ENCODE measurements around the gene PPARG. TPM values are rescaled to one million over a fixed set of nuclear protein-coding genes. Genes with fewer than 3 reads are reported as not detected.

PPARG gene
- total and polyA plus RNA-seq, 4 donors = 8.3 to 41.4 (median 26.2) TPM

GRCh38 chr3:12279591-12280326, 9.1 kb upstream of the PPARG start:
- H3K9ac ChIP-seq (ENCODE audit: insufficient read depth in 1 of 2, low read length in 2 of 2) = no peak overlapping the region
- H3K27ac ChIP-seq (ENCODE audit: low read depth in 1 of 2, low read length in 1 of 2) = no peak overlapping the region
- ATAC-seq (ENCODE audit: insufficient read depth, low FRiP score) (no peak), DNase-seq (no peak)
- no peaks in the 10 kb centered on the region for H3K9me3 ChIP-seq (ENCODE audit: control insufficient read depth in 4 of 4, insufficient read depth in 3 of 4, low read length in 3 of 4)
- H3K27me3 ChIP-seq (ENCODE audit: control insufficient read depth in 3 of 3, insufficient read depth in 3 of 3, low read length in 2 of 3) = peaks cover 0 to under 1% (median 0%) of the 10 kb centered on the region in 3 donors
- no peaks in the 10 kb centered on the region for H3K36me3 ChIP-seq (ENCODE audit: control insufficient read depth in 4 of 4, insufficient read depth in 4 of 4, low read length in 4 of 4)
- no peak for TF ChIP-seq CTCF (IDR thresholded peaks at IDR 0.05; ENCODE audit: control extremely low read depth, extremely low read depth)
- H3K4me3 ChIP-seq = no peak overlapping the region
- WGBS, 2 donors = 90 to 94% methylated on average over 10 of the region's 10 CpGs
- H3K4me1 ChIP-seq (ENCODE audit: control insufficient read depth in 5 of 5, insufficient read depth in 5 of 5, low read length in 5 of 5) = no peaks in the 10 kb centered on the region

GRCh38 chr3:12280357-12280806, 8.5 kb upstream of the PPARG start:
- peaks cover 0 to 3% (median 0%) of the 10 kb centered on the region in 4 donors for H3K9me3 ChIP-seq (ENCODE audit: control insufficient read depth in 4 of 4, insufficient read depth in 3 of 4, low read length in 3 of 4)
- no peak overlapping the region for H3K9ac ChIP-seq (ENCODE audit: insufficient read depth in 1 of 2, low read length in 2 of 2)
- no peak for TF ChIP-seq CTCF (IDR thresholded peaks at IDR 0.05; ENCODE audit: control extremely low read depth, extremely low read depth)
- no peaks in the 10 kb centered on the region for H3K36me3 ChIP-seq (ENCODE audit: control insufficient read depth in 4 of 4, insufficient read depth in 4 of 4, low read length in 4 of 4)
- 71% methylated on average over 9 of the region's 9 CpGs for WGBS, 2 donors
- no peak overlapping the region for H3K4me3 ChIP-seq
- DNase-seq (no peak), ATAC-seq (ENCODE audit: insufficient read depth, low FRiP score) (no peak)
- H3K4me1 ChIP-seq (ENCODE audit: control insufficient read depth in 5 of 5, insufficient read depth in 5 of 5, low read length in 5 of 5) = no peaks in the 10 kb centered on the region
- H3K27me3 ChIP-seq (ENCODE audit: control insufficient read depth in 3 of 3, insufficient read depth in 3 of 3, low read length in 2 of 3) = peaks cover 0 to 6% (median 0%) of the 10 kb centered on the region in 3 donors
- H3K27ac ChIP-seq (ENCODE audit: low read depth in 1 of 2, low read length in 1 of 2) = no peak overlapping the region

GRCh38 chr3:12284591-12284990, 4.3 kb upstream of the PPARG start:
- H3K4me1 ChIP-seq (ENCODE audit: control insufficient read depth in 5 of 5, insufficient read depth in 5 of 5, low read length in 5 of 5) = peaks cover 0 to 8% (median 0%) of the 10 kb centered on the region in 5 donors
- 90 to 92% methylated on average over 2 of the region's 2 CpGs for WGBS, 2 donors
- peaks cover 0 to 30% (median 24%) of the 10 kb centered on the region in 3 donors for H3K27me3 ChIP-seq (ENCODE audit: control insufficient read depth in 3 of 3, insufficient read depth in 3 of 3, low read length in 2 of 3)
- H3K9ac ChIP-seq (ENCODE audit: insufficient read depth in 1 of 2, low read length in 2 of 2) = no peak overlapping the region
- no peak overlapping the region for H3K27ac ChIP-seq (ENCODE audit: low read depth in 1 of 2, low read length in 1 of 2)
- H3K36me3 ChIP-seq (ENCODE audit: control insufficient read depth in 4 of 4, insufficient read depth in 4 of 4, low read length in 4 of 4) = no peaks in the 10 kb centered on the region
- TF ChIP-seq CTCF (IDR thresholded peaks at IDR 0.05; ENCODE audit: control extremely low read depth, extremely low read depth) = no peak
- no peak overlapping the region for H3K4me3 ChIP-seq
- DNase-seq (no peak), ATAC-seq (ENCODE audit: insufficient read depth, low FRiP score) (no peak)
- peaks cover 0 to 5% (median 0%) of the 10 kb centered on the region in 4 donors for H3K9me3 ChIP-seq (ENCODE audit: control insufficient read depth in 4 of 4, insufficient read depth in 3 of 4, low read length in 3 of 4)

Data from lung (tissue), 12 donors.